Gastrocnemius medialis (tissue), 4 donors: ENCODE results near the gene TANC2.

ENCODE experiments used
- CTCF ChIP-seq, 5 experiments: fragments of 450-650 bp in 3 of 5; fragments of 200-600 bp in 2 of 5; sonication (generic) in 2 of 5; IDR thresholded peaks in 4 of 5; conservative IDR thresholded peaks in 1 of 5; 1 replicate in 4 of 5; 2 replicates in 1 of 5; pipeline ENCODE4 v1.5.1; 2016 to 2019; ENCODE audit warnings: antibody characterized with exemption in 5 of 5, mild to moderate bottlenecking in 3 of 5, moderate library complexity in 3 of 5
- POLR2A ChIP-seq, 2 donors: fragments of 450-650 bp; IDR thresholded peaks; one replicate each; pipeline ENCODE4 v1.6.1; 2017; ENCODE audit warnings: antibody characterized with exemption in 2 of 2, mild to moderate bottlenecking in 2 of 2, moderate library complexity in 2 of 2

DNA sequence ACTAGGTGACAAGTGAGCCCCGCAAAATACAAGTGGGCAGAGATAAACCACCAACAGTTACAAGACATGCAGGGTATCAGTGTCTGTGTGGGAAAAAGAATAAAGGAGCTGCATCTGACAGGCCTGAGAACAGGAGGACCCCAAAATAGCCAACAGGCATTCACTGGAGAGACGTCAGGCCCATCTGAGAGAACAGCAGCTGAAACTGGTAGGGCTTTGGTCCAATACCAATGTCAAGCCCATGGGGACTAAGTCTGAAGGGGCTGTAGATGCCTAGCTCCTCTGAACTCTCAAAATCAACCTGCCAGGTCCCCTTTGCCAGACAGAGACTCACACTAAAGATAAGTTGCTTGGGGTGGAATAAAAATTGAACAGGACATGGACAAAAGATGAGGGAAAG, 30.5 kb upstream of the TANC2 start:
- TF ChIP-seq CTCF (IDR thresholded peaks at IDR 0.05 in 4 of 5, conservative IDR thresholded peaks at IDR 0.05 in 1 of 5) (no peak), POLR2A (IDR thresholded peaks at IDR 0.05) (no peak)
